Measurements from ENCODE around the gene NUP35. TPM values are rescaled to one million over a fixed set of nuclear protein-coding genes. Genes with fewer than 3 reads are reported as not detected.
"Not testable (repeated sequence)": the region's sequence is repeated elsewhere in the genome, so short reads cannot be mapped to it uniquely, and the experiment has no call there.

The NUP35 gene
- total and polyA plus RNA-seq, 3 experiments from 2014 or later: 7.2 to 42.5 (median 38.6) TPM

- POLR2A ChIA-PET; H3K4me3 ChIP-seq (ENCODE audit: low read length); H3K27me3 ChIP-seq (ENCODE audit: insufficient read depth, low read length, poor library complexity, severe bottlenecking); H3K4me1 ChIP-seq (ENCODE audit: insufficient read depth, low read length); H3K9me3 Mint-ChIP-seq; H3K27ac ChIP-seq (ENCODE audit: low read depth, low read length); DNase-seq; H3K36me3 ChIP-seq (ENCODE audit: insufficient read depth, low read length); H3K4me3 Mint-ChIP-seq; CTCF ChIA-PET; H3K27me3 Mint-ChIP-seq; H3K27ac Mint-ChIP-seq; H3K9me3 ChIP-seq (ENCODE audit: low read length): not testable (repeated sequence)
- Mint-ChIP-seq H3K4me1 (peaks cover 10 to 19% (median 15%) of the 10 kb centered on the region in 3 donors), H3K36me3 (peaks cover 11 to 77% (median 18%) of the 10 kb centered on the region in 3 donors)
Observed at GRCh38 chr2:183152280-183152679, 28.0 kb downstream of the NUP35 start.

- Mint-ChIP-seq H3K4me1 (peaks cover 0 to 11% (median 4%) of the 10 kb centered on the region in 3 donors), H3K27me3 (no peaks in the 10 kb centered on the region), H3K27ac (no peak overlapping the region), H3K9me3 (no peaks in the 10 kb centered on the region), H3K36me3 (peaks cover 11 to 75% (median 16%) of the 10 kb centered on the region in 3 donors), H3K4me3 (no peak overlapping the region)
- H3K4me1 ChIP-seq (ENCODE audit: insufficient read depth, low read length): no peaks in the 10 kb centered on the region
- H3K36me3 ChIP-seq (ENCODE audit: insufficient read depth, low read length): peaks cover 4% of the 10 kb centered on the region
- H3K9me3 ChIP-seq (ENCODE audit: low read length): no peaks in the 10 kb centered on the region
- POLR2A ChIA-PET: no interaction called here
- H3K27ac ChIP-seq (ENCODE audit: low read depth, low read length): no peak overlapping the region
- CTCF ChIA-PET: no interaction called here
- H3K4me3 ChIP-seq (ENCODE audit: low read length): no peak overlapping the region
- H3K27me3 ChIP-seq (ENCODE audit: insufficient read depth, low read length, poor library complexity, severe bottlenecking): no peaks in the 10 kb centered on the region
- no peak for DNase-seq
Observed at GRCh38 chr2:183153967-183154366, 29.7 kb downstream of the NUP35 start.

GRCh38 chr2:183154772-183155171 is 30.5 kb downstream of the NUP35 start:
- Mint-ChIP-seq H3K27ac (peak overlapping the region in 1 of 8 donors; percentile 19), H3K36me3 (peaks cover 11 to 78% (median 18%) of the 10 kb centered on the region in 3 donors), H3K4me1 (peaks cover 0 to 11% (median 4%) of the 10 kb centered on the region in 3 donors)
- H3K9me3 ChIP-seq (ENCODE audit: low read length); H3K27ac ChIP-seq (ENCODE audit: low read depth, low read length); DNase-seq; H3K4me1 ChIP-seq (ENCODE audit: insufficient read depth, low read length); POLR2A ChIA-PET; H3K36me3 ChIP-seq (ENCODE audit: insufficient read depth, low read length); H3K9me3 Mint-ChIP-seq; H3K4me3 ChIP-seq (ENCODE audit: low read length); H3K4me3 Mint-ChIP-seq; H3K27me3 ChIP-seq (ENCODE audit: insufficient read depth, low read length, poor library complexity, severe bottlenecking); H3K27me3 Mint-ChIP-seq; CTCF ChIA-PET: not testable (repeated sequence)

- Mint-ChIP-seq H3K27me3 (no peaks in the 10 kb centered on the region), H3K27ac (peak overlapping the region in 1 of 8 donors; percentile 54), H3K4me1 (peaks cover 0 to 3% (median 0%) of the 10 kb centered on the region in 3 donors), H3K36me3 (peaks cover 14 to 76% (median 19%) of the 10 kb centered on the region in 3 donors), H3K4me3 (no peak overlapping the region), H3K9me3 (no peaks in the 10 kb centered on the region)
- DNase-seq: no peak
- Histone ChIP-seq H3K36me3 (ENCODE audit: insufficient read depth, low read length) (peaks cover 4% of the 10 kb centered on the region), H3K4me1 (ENCODE audit: insufficient read depth, low read length) (no peaks in the 10 kb centered on the region), H3K4me3 (ENCODE audit: low read length) (no peak overlapping the region), H3K9me3 (ENCODE audit: low read length) (no peaks in the 10 kb centered on the region), H3K27me3 (ENCODE audit: insufficient read depth, low read length, poor library complexity, severe bottlenecking) (no peaks in the 10 kb centered on the region), H3K27ac (ENCODE audit: low read depth, low read length) (no peak overlapping the region)
- ChIA-PET CTCF (no interaction called here), POLR2A (no interaction called here)
Observed at GRCh38 chr2:183157131-183157530, 32.9 kb downstream of the NUP35 start.

GRCh38 chr2:183162362-183162761 is 38.1 kb downstream of the NUP35 start:
- Mint-ChIP-seq H3K9me3 (peaks cover 0 to 4% (median 0%) of the 10 kb centered on the region in 5 donors), H3K27ac (no peak overlapping the region), H3K36me3 (peaks cover 39 to 67% (median 39%) of the 10 kb centered on the region in 3 donors), H3K4me1 (no peaks in the 10 kb centered on the region), H3K27me3 (no peaks in the 10 kb centered on the region), H3K4me3 (no peak overlapping the region)
- H3K36me3 ChIP-seq (ENCODE audit: insufficient read depth, low read length): peaks cover 11% of the 10 kb centered on the region
- no peaks in the 10 kb centered on the region for H3K9me3 ChIP-seq (ENCODE audit: low read length)
- CTCF ChIA-PET: no interaction called here
- no peaks in the 10 kb centered on the region for H3K27me3 ChIP-seq (ENCODE audit: insufficient read depth, low read length, poor library complexity, severe bottlenecking)
- H3K4me3 ChIP-seq (ENCODE audit: low read length): no peak overlapping the region
- POLR2A ChIA-PET: no interaction called here
- no peak overlapping the region for H3K27ac ChIP-seq (ENCODE audit: low read depth, low read length)
- no peaks in the 10 kb centered on the region for H3K4me1 ChIP-seq (ENCODE audit: insufficient read depth, low read length)
- no peak for DNase-seq

GRCh38 chr2:183163821-183164649 is 39.8 kb downstream of the NUP35 start:
- POLR2A ChIA-PET: no interaction called here
- Histone ChIP-seq H3K27ac (ENCODE audit: low read depth, low read length) (no peak overlapping the region), H3K36me3 (ENCODE audit: insufficient read depth, low read length) (peaks cover 11% of the 10 kb centered on the region), H3K4me3 (ENCODE audit: low read length) (no peak overlapping the region), H3K4me1 (ENCODE audit: insufficient read depth, low read length) (no peaks in the 10 kb centered on the region), H3K27me3 (ENCODE audit: insufficient read depth, low read length, poor library complexity, severe bottlenecking) (no peaks in the 10 kb centered on the region), H3K9me3 (ENCODE audit: low read length) (no peaks in the 10 kb centered on the region)
- peaks cover 0 to 4% (median 0%) of the 10 kb centered on the region in 5 donors for H3K9me3 Mint-ChIP-seq
- DNase-seq: no peak
- H3K27me3 Mint-ChIP-seq: no peaks in the 10 kb centered on the region
- H3K4me3 Mint-ChIP-seq: no peak overlapping the region
- CTCF ChIA-PET: interaction anchor here (0.7 kb wide), 1 partner anchor 86 kb away, joined by 3 read pairs; the partner anchor contains the start of gene DUSP19
- peak overlapping the region in 1 of 8 donors; percentile 7 for H3K27ac Mint-ChIP-seq
- peaks cover 39 to 68% (median 43%) of the 10 kb centered on the region in 3 donors for H3K36me3 Mint-ChIP-seq
- peaks cover 0 to 8% (median 4%) of the 10 kb centered on the region in 3 donors for H3K4me1 Mint-ChIP-seq

GRCh38 chr2:183164650-183165015 is 40.4 kb downstream of the NUP35 start:
- Histone ChIP-seq H3K4me3 (ENCODE audit: low read length) (no peak overlapping the region), H3K27me3 (ENCODE audit: insufficient read depth, low read length, poor library complexity, severe bottlenecking) (no peaks in the 10 kb centered on the region), H3K4me1 (ENCODE audit: insufficient read depth, low read length) (no peaks in the 10 kb centered on the region), H3K9me3 (ENCODE audit: low read length) (no peaks in the 10 kb centered on the region), H3K36me3 (ENCODE audit: insufficient read depth, low read length) (peaks cover 11% of the 10 kb centered on the region), H3K27ac (ENCODE audit: low read depth, low read length) (no peak overlapping the region)
- peaks cover 39 to 64% (median 43%) of the 10 kb centered on the region in 3 donors for H3K36me3 Mint-ChIP-seq
- ChIA-PET POLR2A (no interaction called here), CTCF (interaction anchor here (0.7 kb wide), 1 partner anchor 86 kb away, joined by 3 read pairs; the partner anchor contains the start of gene DUSP19)
- no peak overlapping the region for H3K4me3 Mint-ChIP-seq
- H3K27me3 Mint-ChIP-seq: peaks cover 0 to 1% of the 10 kb centered on the region in 2 donors
- no peak for DNase-seq
- H3K27ac Mint-ChIP-seq: no peak overlapping the region
- peaks cover under 1 to 9% (median 9%) of the 10 kb centered on the region in 3 donors for H3K4me1 Mint-ChIP-seq
- peaks cover 0 to 4% (median 0%) of the 10 kb centered on the region in 5 donors for H3K9me3 Mint-ChIP-seq

GRCh38 chr2:183166210-183166609 is 42.0 kb downstream of the NUP35 start:
- POLR2A ChIA-PET: no interaction called here

More at GRCh38 chr2:183166210-183166609, 42.0 kb downstream of the NUP35 start:
- Histone ChIP-seq H3K36me3 (ENCODE audit: insufficient read depth, low read length) (peaks cover 7% of the 10 kb centered on the region), H3K9me3 (ENCODE audit: low read length) (no peaks in the 10 kb centered on the region), H3K27ac (ENCODE audit: low read depth, low read length) (no peak overlapping the region), H3K27me3 (ENCODE audit: insufficient read depth, low read length, poor library complexity, severe bottlenecking) (no peaks in the 10 kb centered on the region), H3K4me3 (ENCODE audit: low read length) (no peak overlapping the region), H3K4me1 (ENCODE audit: insufficient read depth, low read length) (no peaks in the 10 kb centered on the region)
- CTCF ChIA-PET: no interaction called here
- H3K27ac Mint-ChIP-seq: no peak overlapping the region
- peaks cover 0 to 1% of the 10 kb centered on the region in 2 donors for H3K27me3 Mint-ChIP-seq
- peaks cover 43 to 62% (median 43%) of the 10 kb centered on the region in 3 donors for H3K36me3 Mint-ChIP-seq
- peaks cover 10 to 22% (median 21%) of the 10 kb centered on the region in 3 donors for H3K4me1 Mint-ChIP-seq
- no peak for DNase-seq
- peaks cover 0 to 4% (median 0%) of the 10 kb centered on the region in 5 donors for H3K9me3 Mint-ChIP-seq
- H3K4me3 Mint-ChIP-seq: no peak overlapping the region
